Urinary bladder (tissue), 4 donors: ENCODE data around the gene MEF2C. TPM values are rescaled to one million over a fixed set of nuclear protein-coding genes. Genes with fewer than 3 reads are reported as not detected.
"Not testable (repeated sequence)": the region's sequence is repeated elsewhere in the genome, so short reads cannot be mapped to it uniquely, and the experiment has no call there.

Source experiments
- DNase-seq: peaks from one replicate; pipeline ENCODE4 v3.0.0-alpha.2; 2015; ENCODE audit errors: extremely low spot score
- H3K27ac ChIP-seq: one replicate; pipeline ENCODE4 v1.5.1; 2013; ENCODE audit warnings: low read depth, mild to moderate bottlenecking, moderate library complexity
- H3K36me3 ChIP-seq: one replicate; pipeline ENCODE4 v1.6.1; 2013; ENCODE audit warnings: mild to moderate bottlenecking, moderate library complexity; ENCODE audit not compliant: insufficient read depth
- H3K4me1 ChIP-seq: one replicate; pipeline ENCODE4 v1.6.1; 2013; ENCODE audit warnings: mild to moderate bottlenecking, moderate library complexity; ENCODE audit not compliant: insufficient read depth
- H3K4me3 ChIP-seq: one replicate; pipeline ENCODE4 v1.5.1; 2013; ENCODE audit warnings: low read depth, low read length
- WGBS: extraction: QIAGEN DNeasy Blood & Tissue Kit; methylation state at CpG from one replicate; pipeline ENCODE4 v1.1.7; 2013; 5-methylcytosine and 5-hydroxymethylcytosine counted together
- polyA plus RNA-seq: library from polyadenylated mRNA; stranded (reverse); fragments of 200-250 nt; gene quantifications from one replicate; pipeline ENCODE4 v1.2.3, GENCODE V29; 2013
- total RNA-seq: library from RNA; depleted of rRNA; stranded (reverse); fragments of >200 nt; gene quantifications from one replicate; pipeline ENCODE4 v1.2.3, GENCODE V29; 2014
- donor health status: healthy with polysubstance abuse.
- donor health status: healthy.

MEF2C gene
- total and polyA plus RNA-seq, 2 donors: 25.2 to 166 TPM

GRCh38 chr5:88807327-88807726 is 75.7 kb downstream of the MEF2C start:
- no peak for DNase-seq
- WGBS: 89% methylated on average over 8 of the region's 8 CpGs
- no peak overlapping the region for H3K27ac ChIP-seq
- H3K4me3 ChIP-seq: no peak overlapping the region
- no peaks in the 10 kb centered on the region for H3K4me1 ChIP-seq
- H3K36me3 ChIP-seq: no peaks in the 10 kb centered on the region

- Histone ChIP-seq H3K4me1 (no peaks in the 10 kb centered on the region), H3K4me3 (no peak overlapping the region), H3K36me3 (no peaks in the 10 kb centered on the region), H3K27ac (no peak overlapping the region)
- DNase-seq: no peak
Observed at GRCh38 chr5:88806338-88806737, 76.6 kb downstream of the MEF2C start.

- 60% methylated on average over 3 of the region's 3 CpGs for WGBS
- no peak overlapping the region for H3K27ac ChIP-seq
Observed at GRCh38 chr5:88805151-88805784, 77.7 kb downstream of the MEF2C start.

GRCh38 chr5:88804444-88804843 is 78.5 kb downstream of the MEF2C start:
- H3K27ac ChIP-seq: no peak overlapping the region
- no peak for DNase-seq
- H3K4me1 ChIP-seq: no peaks in the 10 kb centered on the region
- WGBS: 97% methylated on average over 11 of the region's 11 CpGs
- no peak overlapping the region for H3K4me3 ChIP-seq
- H3K36me3 ChIP-seq: no peaks in the 10 kb centered on the region

More at GRCh38 chr5:88805151-88805784, 77.7 kb downstream of the MEF2C start:
- Histone ChIP-seq H3K4me3 (no peak overlapping the region), H3K36me3 (no peaks in the 10 kb centered on the region), H3K4me1 (no peaks in the 10 kb centered on the region)
- no peak for DNase-seq

GRCh38 chr5:88803309-88803708 is 79.7 kb downstream of the MEF2C start:
- Histone ChIP-seq H3K36me3 (no peaks in the 10 kb centered on the region), H3K27ac (no peak overlapping the region), H3K4me3 (no peak overlapping the region), H3K4me1 (no peaks in the 10 kb centered on the region)
- WGBS: 84% methylated on average over 1 of the region's 1 CpG
- DNase-seq: no peak

- no peak for DNase-seq
- Histone ChIP-seq H3K36me3 (no peaks in the 10 kb centered on the region), H3K27ac (no peak overlapping the region), H3K4me1 (no peaks in the 10 kb centered on the region), H3K4me3 (no peak overlapping the region)
- WGBS: 74% methylated on average over 2 of the region's 2 CpGs
Observed at GRCh38 chr5:88799938-88800535, 82.9 kb downstream of the MEF2C start.

GRCh38 chr5:88798933-88799332 is 84.1 kb downstream of the MEF2C start:
- H3K4me3 ChIP-seq, H3K27ac ChIP-seq: not testable (repeated sequence)
- WGBS: 97% methylated on average over 7 of the region's 7 CpGs

GRCh38 chr5:88793797-88794196 is 89.2 kb downstream of the MEF2C start:
- DNase-seq, H3K27ac ChIP-seq, H3K4me3 ChIP-seq, H3K4me1 ChIP-seq, H3K36me3 ChIP-seq: not testable (repeated sequence)
- WGBS: 95% methylated on average over 3 of the region's 3 CpGs

More at GRCh38 chr5:88798933-88799332, 84.1 kb downstream of the MEF2C start:
- not testable (repeated sequence) for DNase-seq, H3K4me1 ChIP-seq, H3K36me3 ChIP-seq

- H3K36me3 ChIP-seq: no peaks in the 10 kb centered on the region
- no peak for DNase-seq
- WGBS: 86% methylated on average over 2 of the region's 2 CpGs
- H3K4me1 ChIP-seq: no peaks in the 10 kb centered on the region
- no peak overlapping the region for H3K4me3 ChIP-seq
- H3K27ac ChIP-seq: no peak overlapping the region
Observed at GRCh38 chr5:88792144-88792840, 90.7 kb downstream of the MEF2C start.

- 92% methylated on average over 3 of the region's 3 CpGs for WGBS
- Histone ChIP-seq H3K4me3 (no peak overlapping the region), H3K4me1 (no peaks in the 10 kb centered on the region), H3K36me3 (no peaks in the 10 kb centered on the region), H3K27ac (no peak overlapping the region)
- DNase-seq: no peak
Observed at GRCh38 chr5:88787856-88788255, 95.1 kb downstream of the MEF2C start.

GRCh38 chr5:88786789-88787188 is 96.2 kb downstream of the MEF2C start:
- no peak overlapping the region for H3K4me3 ChIP-seq
- no peaks in the 10 kb centered on the region for H3K4me1 ChIP-seq
- H3K36me3 ChIP-seq: no peaks in the 10 kb centered on the region
- DNase-seq: no peak
- no peak overlapping the region for H3K27ac ChIP-seq
- 90% methylated on average over 2 of the region's 2 CpGs for WGBS

- Histone ChIP-seq H3K4me1 (no peaks in the 10 kb centered on the region), H3K27ac (peak overlapping the region; percentile 73), H3K4me3 (no peak overlapping the region), H3K36me3 (no peaks in the 10 kb centered on the region)
- WGBS: 4% methylated on average over 7 of the region's 7 CpGs
- DNase-seq: peak; percentile 43
Observed at GRCh38 chr5:88785746-88786565, 97.0 kb downstream of the MEF2C start.

GRCh38 chr5:88782571-88782970 is 100.4 kb downstream of the MEF2C start:
- H3K4me3 ChIP-seq: no peak overlapping the region
- H3K27ac ChIP-seq: no peak overlapping the region
- no peaks in the 10 kb centered on the region for H3K36me3 ChIP-seq
- DNase-seq: no peak
- whole genome bisulfite sequencing: 90% methylated on average over 4 of the region's 4 CpGs
- H3K4me1 ChIP-seq: no peaks in the 10 kb centered on the region
